Suprapubic skin (tissue), 4 donors: ENCODE results near the gene BRCA2.

ENCODE experiments used
- CTCF ChIP-seq, 2 donors: fragments of 200-600 bp in 1 of 2; fragments of 450-650 bp in 1 of 2; sonication (generic) in 1 of 2; IDR thresholded peaks; one replicate each; pipeline ENCODE4 v1.5.1; 2016 to 2019; ENCODE audit warnings: antibody characterized with exemption in 2 of 2, mild to moderate bottlenecking in 1 of 2, moderate library complexity in 1 of 2
- POLR2A ChIP-seq, 2 donors: fragments of 450-650 bp; IDR thresholded peaks; one replicate each; pipeline ENCODE4 v1.6.1; 2017; ENCODE audit warnings: antibody characterized with exemption in 2 of 2, mild to moderate bottlenecking in 2 of 2, moderate library complexity in 2 of 2
- POLR2AphosphoS5 ChIP-seq, 3 donors: sonication (generic); formaldehyde crosslinking; IDR thresholded peaks; one replicate each; pipeline ENCODE4 v1.6.1; 2017; ENCODE audit warnings: antibody characterized with exemption in 3 of 3

DNA sequence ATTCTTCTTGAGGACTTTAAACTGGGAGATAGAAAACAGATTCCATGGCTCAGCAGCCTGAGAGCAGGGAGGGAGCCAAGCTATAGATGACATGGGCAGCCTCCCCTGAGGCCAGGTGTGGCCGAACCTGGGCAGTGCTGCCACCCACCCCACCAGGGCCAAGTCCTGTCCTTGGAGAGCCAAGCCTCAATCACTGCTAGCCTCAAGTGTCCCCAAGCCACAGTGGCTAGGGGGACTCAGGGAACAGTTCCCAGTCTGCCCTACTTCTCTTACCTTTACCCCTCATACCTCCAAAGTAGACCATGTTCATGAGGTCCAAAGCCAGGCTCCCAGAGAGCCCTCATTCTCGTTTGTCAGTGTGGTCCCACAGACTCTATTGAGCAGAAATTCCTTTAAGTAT lies 104.6 kb downstream of the BRCA2 start:
- TF ChIP-seq CTCF (IDR thresholded peaks at IDR 0.05) (no peak), POLR2A (IDR thresholded peaks at IDR 0.05) (no peak), POLR2AphosphoS5 (IDR thresholded peaks at IDR 0.05) (no peak)
